ENCODE results near the gene MCM5.

Gene MCM5

DNA sequence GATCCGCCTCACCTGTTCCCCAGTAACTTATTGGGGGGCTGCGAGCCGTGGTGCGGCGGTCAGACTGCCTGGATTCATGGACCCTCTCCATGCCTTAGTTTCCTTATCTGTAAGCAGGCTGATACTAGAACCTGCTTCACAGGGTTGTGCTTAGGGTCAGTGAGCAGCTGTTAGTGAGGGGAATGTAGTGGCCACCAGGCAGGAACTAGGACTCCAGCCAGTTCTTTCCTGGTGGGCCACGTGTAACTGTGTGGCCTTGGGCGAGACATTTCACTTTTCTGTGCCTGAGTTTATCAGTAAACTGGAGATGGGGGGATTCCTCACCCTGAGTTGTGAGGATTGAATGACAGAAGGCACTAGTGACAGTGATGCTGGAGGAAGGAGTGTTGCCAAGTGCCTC, 24.8 kb downstream of the MCM5 start:
- DNase-seq (ENCODE audit: extremely low read depth, low read depth), result no peak
- TF ChIP-seq, protein P1, sequence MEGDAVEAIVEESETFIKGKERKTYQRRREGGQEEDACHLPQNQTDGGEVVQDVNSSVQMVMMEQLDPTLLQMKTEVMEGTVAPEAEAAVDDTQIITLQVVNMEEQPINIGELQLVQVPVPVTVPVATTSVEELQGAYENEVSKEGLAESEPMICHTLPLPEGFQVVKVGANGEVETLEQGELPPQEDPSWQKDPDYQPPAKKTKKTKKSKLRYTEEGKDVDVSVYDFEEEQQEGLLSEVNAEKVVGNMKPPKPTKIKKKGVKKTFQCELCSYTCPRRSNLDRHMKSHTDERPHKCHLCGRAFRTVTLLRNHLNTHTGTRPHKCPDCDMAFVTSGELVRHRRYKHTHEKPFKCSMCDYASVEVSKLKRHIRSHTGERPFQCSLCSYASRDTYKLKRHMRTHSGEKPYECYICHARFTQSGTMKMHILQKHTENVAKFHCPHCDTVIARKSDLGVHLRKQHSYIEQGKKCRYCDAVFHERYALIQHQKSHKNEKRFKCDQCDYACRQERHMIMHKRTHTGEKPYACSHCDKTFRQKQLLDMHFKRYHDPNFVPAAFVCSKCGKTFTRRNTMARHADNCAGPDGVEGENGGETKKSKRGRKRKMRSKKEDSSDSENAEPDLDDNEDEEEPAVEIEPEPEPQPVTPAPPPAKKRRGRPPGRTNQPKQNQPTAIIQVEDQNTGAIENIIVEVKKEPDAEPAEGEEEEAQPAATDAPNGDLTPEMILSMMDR (IDR thresholded peaks at IDR 0.05; ENCODE audit: low read depth, low read length), result no peak

DNA sequence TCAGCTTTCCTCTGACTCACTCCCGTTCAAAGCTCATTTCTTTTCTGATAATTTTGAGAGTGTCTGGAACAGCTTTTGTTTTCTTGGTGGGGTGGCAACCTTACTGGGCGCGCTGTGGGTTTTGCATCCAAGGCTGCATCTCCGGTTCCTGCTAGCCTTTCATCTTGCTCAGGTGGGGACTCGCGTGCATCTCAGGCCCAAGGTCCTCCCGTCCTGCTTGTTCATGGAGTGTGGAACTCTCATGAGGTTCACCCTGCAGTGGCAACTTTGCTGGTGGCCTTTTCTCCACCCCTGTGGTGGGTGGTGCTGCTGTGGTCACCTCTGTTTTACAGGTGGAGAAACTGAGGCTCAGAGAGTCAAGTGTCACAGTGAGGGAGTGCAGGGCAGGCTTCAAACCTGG, 25.6 kb downstream of the MCM5 start:
- TF ChIP-seq, protein P1 (IDR thresholded peaks at IDR 0.05; ENCODE audit: low read depth, low read length), result no peak
- DNase-seq (ENCODE audit: extremely low read depth, low read depth), result no peak

- TF ChIP-seq, protein P1 (IDR thresholded peaks at IDR 0.05; ENCODE audit: low read depth, low read length), result no peak
- no peak for DNase-seq (ENCODE audit: extremely low read depth, low read depth)
These were observed 26.2 kb downstream of the MCM5 start for GRCh38 chr22:35425971-35426800.

- TF ChIP-seq, protein P1 (IDR thresholded peaks at IDR 0.05; ENCODE audit: low read depth, low read length), result no peak
- no peak for DNase-seq (ENCODE audit: extremely low read depth, low read depth)
These were observed 26.8 kb downstream of the MCM5 start for GRCh38 chr22:35426801-35427140.

- DNase-seq (ENCODE audit: extremely low read depth, low read depth), result peak; percentile 88
- TF ChIP-seq, protein P1 (IDR thresholded peaks at IDR 0.05; ENCODE audit: low read depth, low read length), result peak; percentile 97
These were observed 31.0 kb downstream of the MCM5 start for GRCh38 chr22:35430897-35431322.

DNA sequence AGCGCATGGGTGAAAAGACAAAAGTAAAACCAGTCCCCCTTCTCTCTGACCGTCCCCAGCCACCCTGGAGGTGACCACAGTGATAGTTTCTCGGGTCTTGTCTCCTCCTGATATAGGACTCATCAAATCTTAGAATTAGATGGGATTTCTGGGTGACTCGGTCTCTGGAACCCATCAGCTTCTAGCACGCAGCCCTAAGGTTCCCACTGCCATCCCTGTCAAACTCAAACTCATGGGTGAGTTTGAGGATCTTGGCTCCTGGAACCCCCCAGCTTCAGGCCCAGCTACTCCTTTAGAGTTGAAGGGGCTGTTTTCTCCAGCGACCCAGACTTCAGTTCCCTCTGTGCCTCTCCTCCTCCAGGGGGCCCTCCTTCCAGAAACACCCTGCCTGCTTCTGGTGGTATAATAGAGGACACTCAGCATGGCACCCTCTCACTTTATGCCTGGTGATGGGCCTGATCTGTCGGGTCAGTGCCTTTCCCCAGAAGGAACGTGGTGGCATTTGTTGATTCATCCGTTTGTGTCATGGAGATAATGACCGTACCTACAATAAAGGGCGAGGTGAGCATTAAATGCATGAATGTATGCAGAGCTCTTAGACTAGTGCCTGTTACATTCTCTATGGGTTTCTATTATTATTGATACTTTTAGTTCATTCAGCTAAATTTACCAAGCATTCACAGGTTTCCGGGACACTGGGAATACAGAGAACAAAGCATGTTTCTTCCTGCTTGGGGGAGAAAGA, 31.7 kb downstream of the MCM5 start:
- no peak for DNase-seq (ENCODE audit: extremely low read depth, low read depth)
- TF ChIP-seq, protein P1 (IDR thresholded peaks at IDR 0.05; ENCODE audit: low read depth, low read length), result no peak; the same call in 1 of the 2 replicates

Measured in AG09319 (cell line).